ENCODE results near the gene KCNN1.
"Not testable (repeated sequence)": the region's sequence is repeated elsewhere in the genome, so short reads cannot be mapped to it uniquely, and the experiment has no call there.

Gene KCNN1

GRCh38 chr19:17966550-17967256, at the start of gene KCNN1:
TSS of gene KCNN1 (plus strand) at chr19:17967107. CDS start at chr19:17973889, 6,782 bp downstream.
- DNase-seq = no peak

- not testable (repeated sequence) for DNase-seq
Measured at GRCh38 chr19:17918151-17918550, 48.8 kb upstream of the KCNN1 start.

DNA sequence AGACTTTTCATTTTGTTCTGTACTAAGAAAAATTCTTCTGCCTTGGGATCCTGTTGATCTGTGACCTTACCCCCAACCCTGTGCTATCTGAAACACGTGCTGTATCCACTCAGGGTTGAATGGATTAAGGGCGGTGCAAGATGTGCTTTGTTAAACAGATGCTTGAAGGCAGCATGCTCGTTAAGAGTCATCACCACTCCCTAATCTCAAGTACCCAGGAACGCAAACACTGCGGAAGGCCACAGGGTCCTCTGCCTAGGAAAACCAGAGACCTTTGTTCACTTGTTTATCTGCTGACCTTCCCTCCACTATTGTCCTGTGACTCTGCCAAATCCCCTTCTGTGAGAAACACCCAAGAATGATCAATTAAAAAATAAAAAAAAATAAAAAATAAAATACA, 47.8 kb upstream of the KCNN1 start:
- DNase-seq = not testable (repeated sequence)

DNA sequence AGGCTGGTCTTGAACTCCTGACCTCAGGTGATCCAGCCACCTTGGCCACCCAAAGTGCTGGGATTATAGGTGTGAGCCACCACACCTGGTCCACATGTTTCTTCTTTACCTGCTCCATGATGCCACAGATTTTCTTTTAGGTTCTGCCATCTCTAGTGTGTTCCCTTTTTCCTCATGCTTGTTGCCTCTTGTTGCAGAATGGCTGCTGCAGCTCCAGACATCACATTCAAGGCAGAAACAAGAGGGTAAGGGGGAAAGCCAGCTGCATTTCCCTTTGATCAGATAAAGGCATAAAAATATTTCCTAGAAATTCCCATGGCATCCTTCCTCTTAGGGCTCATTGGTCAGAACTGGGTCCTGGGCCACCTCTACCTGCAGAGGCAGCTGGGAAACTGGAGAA, 46.4 kb upstream of the KCNN1 start:
- no peak for DNase-seq

DNA sequence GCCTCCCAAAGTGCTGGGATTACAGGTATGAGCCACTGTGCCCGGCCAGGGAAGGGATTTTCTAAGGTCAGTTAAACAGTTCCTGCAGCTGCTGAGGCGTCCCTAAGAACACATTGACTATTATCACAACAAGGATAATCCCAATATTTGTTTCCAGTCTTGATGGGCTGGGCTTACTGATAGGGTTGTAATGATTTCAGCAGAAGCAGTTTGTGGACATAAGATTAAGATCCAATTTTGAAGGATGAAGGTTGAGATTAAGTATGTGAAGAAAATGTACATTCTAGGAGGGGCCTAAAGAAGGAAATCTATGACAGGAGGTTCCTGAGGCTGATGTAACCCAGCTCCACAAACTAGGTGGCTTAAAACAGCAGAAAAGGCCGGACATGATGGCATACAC, 44.8 kb upstream of the KCNN1 start:
- no peak for DNase-seq

- no peak for DNase-seq
Measured at GRCh38 chr19:17926044-17926443, 40.9 kb upstream of the KCNN1 start.

- no peak for DNase-seq
Measured at GRCh38 chr19:17929056-17929455, 37.9 kb upstream of the KCNN1 start.

GRCh38 chr19:17931532-17932191, 35.2 kb upstream of the KCNN1 start:
- DNase-seq = no peak

DNA sequence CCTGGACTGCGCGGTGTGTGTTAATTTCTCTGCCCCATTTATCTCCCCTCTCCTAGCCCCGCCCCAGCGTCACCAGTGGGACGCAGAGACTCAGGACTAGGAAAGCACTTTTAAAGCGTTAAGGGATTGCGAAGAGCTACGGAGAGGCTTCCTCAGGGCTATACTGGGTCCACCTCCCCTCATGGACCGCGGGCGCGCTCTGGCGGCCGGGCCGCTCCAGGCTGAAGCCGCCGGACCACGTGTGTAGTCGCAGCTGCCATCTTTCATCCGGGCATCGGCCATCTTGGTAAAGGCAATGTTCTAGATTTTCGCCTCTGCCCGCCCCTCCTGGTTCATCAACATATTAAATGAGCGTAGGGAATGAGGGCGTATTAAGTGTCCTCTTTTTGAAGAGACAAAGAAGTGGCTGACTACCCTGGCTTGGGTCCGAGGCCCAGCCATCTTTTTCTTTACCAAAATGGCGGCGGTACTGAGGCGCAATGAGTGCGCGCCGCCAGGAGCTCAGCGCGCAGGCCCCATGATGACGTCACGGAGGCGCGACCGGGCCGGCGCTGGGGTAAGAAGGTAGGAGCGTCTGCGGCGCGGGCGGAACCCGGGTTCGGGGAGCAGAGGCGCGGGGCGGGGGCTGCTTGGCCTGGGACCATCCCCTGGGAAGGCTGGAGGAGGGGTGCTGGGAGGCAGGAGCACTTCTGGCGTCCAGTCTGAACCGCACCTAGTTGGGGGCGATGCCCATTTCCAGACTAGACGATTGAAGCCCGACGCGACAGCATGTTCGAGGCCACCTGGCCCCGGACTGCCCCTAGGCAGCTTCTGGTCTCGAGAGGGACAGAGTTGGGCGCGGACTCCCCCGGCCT, 34.2 kb upstream of the KCNN1 start, which contains the start of gene CCDC124:
CCDC124 (plus strand) TSS at position 531 of the 854 bp plus-strand sequence. CDS start 3,406 bp downstream, outside the sequence.
- peak; percentile 89 to 92 for DNase-seq

DNA sequence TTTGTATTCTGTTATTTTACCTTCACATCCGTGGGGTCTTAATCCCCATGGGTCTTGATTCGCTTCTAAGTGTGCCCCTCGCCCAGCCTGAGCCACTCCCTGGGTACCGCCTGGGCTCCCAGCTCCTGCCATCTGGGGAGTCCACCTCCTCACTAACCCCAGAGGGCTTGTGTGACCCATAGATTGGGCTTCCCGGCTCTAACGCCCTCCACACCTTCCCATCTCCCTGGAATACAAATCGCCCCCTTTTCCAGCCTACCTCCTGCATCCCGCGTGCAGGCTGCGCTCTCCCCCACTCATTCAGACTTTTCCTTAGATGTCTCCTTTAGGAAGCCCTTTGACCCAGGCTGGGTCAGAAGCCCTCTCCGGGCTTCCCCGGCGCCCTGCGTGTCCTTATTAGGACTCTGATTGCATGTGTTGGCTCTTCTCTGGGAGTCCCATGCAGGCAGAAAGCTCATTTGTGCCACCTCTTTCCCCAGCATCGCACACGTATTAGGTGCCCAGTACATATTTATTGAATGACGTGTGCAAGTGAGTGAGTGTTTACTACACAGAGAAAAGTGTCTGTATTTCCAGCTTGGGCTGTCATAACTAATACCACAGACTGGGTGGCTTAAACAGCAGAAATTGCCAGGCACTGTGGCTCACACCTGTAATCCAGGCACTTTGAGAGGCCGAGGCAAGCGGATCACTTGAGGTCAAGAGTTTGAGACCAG, 33.3 kb upstream of the KCNN1 start:
- DNase-seq = no peak

GRCh38 chr19:17936379-17936778, 30.5 kb upstream of the KCNN1 start:
- no peak for DNase-seq

DNA sequence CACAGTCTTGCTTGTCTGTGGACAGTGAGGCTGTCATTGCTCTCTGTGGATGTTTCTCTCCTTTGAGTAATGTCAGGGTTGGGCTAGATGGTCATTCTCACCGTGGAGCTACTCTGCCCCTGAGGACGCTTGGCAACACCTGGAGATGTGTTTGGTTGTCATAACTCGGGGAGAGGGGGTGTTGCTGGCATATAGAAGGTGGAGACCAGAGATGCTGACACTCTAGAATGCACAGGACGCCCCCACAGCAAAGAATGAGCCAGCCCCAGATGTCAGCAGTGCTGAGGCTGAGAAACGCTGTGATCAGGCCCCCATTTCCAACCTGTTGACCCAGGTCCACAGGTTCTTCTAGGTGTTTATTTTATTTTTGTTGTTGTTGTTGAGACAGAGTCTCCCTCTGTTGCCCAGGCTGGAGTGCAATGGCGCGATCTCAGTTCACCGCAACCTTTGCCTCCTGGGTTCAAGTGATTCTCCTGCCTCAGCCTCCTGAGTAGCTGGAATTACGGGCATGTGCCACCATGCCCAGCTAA, 29.5 kb upstream of the KCNN1 start:
- DNase-seq = no peak

GRCh38 chr19:17938092-17938845, 28.6 kb upstream of the KCNN1 start:
- peak; percentile 82 to 83 for DNase-seq

DNA sequence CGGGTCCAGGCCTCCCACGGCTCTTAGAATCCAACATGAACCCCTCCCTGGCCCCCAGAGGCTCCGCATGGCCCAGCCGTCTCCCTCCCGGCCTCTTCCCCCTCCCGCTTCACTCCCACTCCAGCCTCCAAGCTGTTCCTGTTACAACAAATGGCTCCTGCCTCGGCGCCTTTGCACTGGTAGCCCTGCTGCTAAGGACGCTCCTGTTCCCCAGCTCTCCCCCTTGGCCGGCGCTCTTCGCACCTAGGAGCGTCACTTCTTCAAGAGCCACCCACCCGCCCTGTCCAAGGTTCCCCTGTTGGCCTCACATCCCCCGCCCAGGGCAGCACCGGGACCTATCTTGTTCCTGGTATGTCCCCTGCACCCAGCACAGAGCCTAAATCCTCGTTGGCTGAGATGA, 24.7 kb upstream of the KCNN1 start:
- DNase-seq = no peak

DNA sequence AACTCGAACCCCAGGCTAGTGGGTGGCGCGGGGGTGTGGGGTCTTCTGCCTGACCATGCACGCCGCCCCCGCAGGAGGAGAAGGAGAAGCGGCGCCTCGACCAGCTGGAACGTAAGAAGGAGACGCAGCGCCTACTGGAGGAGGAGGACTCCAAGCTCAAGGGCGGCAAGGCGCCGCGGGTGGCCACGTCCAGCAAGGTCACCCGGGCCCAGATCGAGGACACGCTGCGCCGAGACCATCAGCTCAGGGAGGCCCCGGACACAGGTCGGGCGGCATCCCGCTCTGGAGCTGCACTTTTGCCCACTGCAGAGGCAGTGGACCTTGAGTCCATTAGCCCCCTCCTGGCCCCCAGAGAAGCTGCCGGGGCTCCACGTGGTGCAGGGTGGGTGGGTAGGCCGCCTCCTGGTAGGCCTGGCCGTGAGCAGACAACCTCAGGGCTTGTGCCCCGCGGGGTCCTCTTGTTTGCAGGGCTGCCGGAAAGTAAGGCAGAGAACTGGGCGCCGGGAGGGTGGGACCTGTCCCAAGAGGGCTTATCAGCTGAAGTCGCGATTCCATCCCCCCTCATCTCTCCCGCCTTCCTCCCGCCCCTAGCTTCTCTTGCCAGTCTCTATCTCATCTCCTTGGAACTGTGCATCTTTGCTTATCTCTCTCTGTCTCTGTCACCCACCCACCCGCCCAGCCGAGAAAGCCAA, 24.2 kb upstream of the KCNN1 start:
- DNase-seq = no peak

GRCh38 chr19:17943274-17944221, 23.4 kb upstream of the KCNN1 start:
- DNase-seq = no peak

DNA sequence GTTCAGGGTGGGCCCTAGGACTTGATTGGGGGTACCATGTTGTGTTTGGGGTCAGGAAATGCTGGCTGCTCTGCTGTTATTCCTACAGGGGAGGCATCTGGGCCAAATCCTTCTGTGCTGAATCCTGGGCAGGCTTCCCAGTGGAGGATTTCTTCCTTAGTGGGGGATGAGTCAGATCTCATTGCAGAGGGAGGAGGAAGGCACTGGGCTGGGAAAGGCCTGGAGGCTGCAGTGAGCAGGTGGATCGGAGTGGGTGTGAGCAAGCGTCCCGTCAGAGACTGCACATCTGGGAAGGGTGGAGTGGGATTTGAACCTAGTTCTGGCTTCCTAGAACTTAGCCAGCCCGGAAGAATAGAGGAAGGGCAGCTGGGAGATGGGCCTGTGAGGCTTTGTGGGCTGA, 22.6 kb upstream of the KCNN1 start:
- no peak for DNase-seq

GRCh38 chr19:17946965-17947784, 19.7 kb upstream of the KCNN1 start:
- no peak for DNase-seq

Data from stimulated activated CD4-positive, alpha-beta T cell treated with anti-CD3 and anti-CD28 coated beads, Interleukin-2, amount 100 ng/mL, for 48 hours (primary cell).